ENCODE measurements around the gene SLC13A4. TPM values are rescaled to one million over a fixed set of nuclear protein-coding genes. Genes with fewer than 3 reads are reported as not detected.

SLC13A4 gene
- total RNA-seq, 1 donor = 0.36 TPM

- Histone ChIP-seq H4K20me1 (ENCODE audit: insufficient read depth, low read length) (no peaks in the 10 kb centered on the region), H3K4me2 (ENCODE audit: insufficient read depth, low read length) (peak within 1 kb of the TSS; percentile 75), H3K4me3 (ENCODE audit: insufficient read depth, low read length) (peak within 1 kb of the TSS; percentile 57), H3K27me3 (ENCODE audit: insufficient read depth, low read length) (no peaks in the 10 kb centered on the region), H3K4me1 (ENCODE audit: insufficient read depth, low read length) (peaks cover 49% of the 10 kb centered on the region), H3K79me2 (ENCODE audit: insufficient read depth, low read length) (peaks cover 22% of the 10 kb centered on the region), H3K36me3 (ENCODE audit: insufficient read depth, low read length) (no peaks in the 10 kb centered on the region), H2AFZ (ENCODE audit: low read length) (peak within 1 kb of the TSS; percentile 89), H3K9me3 (ENCODE audit: low read depth, low read length) (no peaks in the 10 kb centered on the region), H3K27ac (ENCODE audit: low read depth, low read length) (peak within 1 kb of the TSS; percentile 79)
- no peak for TF ChIP-seq CTCF (IDR thresholded peaks at IDR 0.05; ENCODE audit: extremely low read depth, low read depth, low read length)
- peak; percentile 89 for DNase-seq (ENCODE audit: insufficient read length, low spot score, missing footprints)
Measured at GRCh38 chr7:135748770-135749169, 20.8 kb upstream of the SLC13A4 start, which contains the start of gene FAM180A. FAM180A (minus strand) TSS chr7:135748813; CDS start chr7:135748580, 233 bp downstream.

GRCh38 chr7:135747366-135747765 lies 19.4 kb upstream of the SLC13A4 start:
- DNase-seq (ENCODE audit: insufficient read length, low spot score, missing footprints) = no peak
- Histone ChIP-seq H3K9me3 (ENCODE audit: low read depth, low read length) (no peaks in the 10 kb centered on the region), H3K79me2 (ENCODE audit: insufficient read depth, low read length) (peaks cover 33% of the 10 kb centered on the region), H3K27ac (ENCODE audit: low read depth, low read length) (peak overlapping the region; percentile 79), H3K36me3 (ENCODE audit: insufficient read depth, low read length) (no peaks in the 10 kb centered on the region), H4K20me1 (ENCODE audit: insufficient read depth, low read length) (no peaks in the 10 kb centered on the region), H3K4me3 (ENCODE audit: insufficient read depth, low read length) (peak overlapping the region; percentile 57), H2AFZ (ENCODE audit: low read length) (peak overlapping the region; percentile 56), H3K27me3 (ENCODE audit: insufficient read depth, low read length) (no peaks in the 10 kb centered on the region), H3K4me1 (ENCODE audit: insufficient read depth, low read length) (peaks cover 61% of the 10 kb centered on the region), H3K4me2 (ENCODE audit: insufficient read depth, low read length) (peak overlapping the region; percentile 75)
- no peak for TF ChIP-seq CTCF (IDR thresholded peaks at IDR 0.05; ENCODE audit: extremely low read depth, low read depth, low read length)

- Histone ChIP-seq H4K20me1 (ENCODE audit: insufficient read depth, low read length) (no peaks in the 10 kb centered on the region), H3K4me1 (ENCODE audit: insufficient read depth, low read length) (peaks cover 68% of the 10 kb centered on the region), H3K4me3 (ENCODE audit: insufficient read depth, low read length) (peak overlapping the region; percentile 6), H3K27ac (ENCODE audit: low read depth, low read length) (peak overlapping the region; percentile 99), H3K9me3 (ENCODE audit: low read depth, low read length) (no peaks in the 10 kb centered on the region), H2AFZ (ENCODE audit: low read length) (peak overlapping the region; percentile 83), H3K79me2 (ENCODE audit: insufficient read depth, low read length) (peaks cover 48% of the 10 kb centered on the region), H3K36me3 (ENCODE audit: insufficient read depth, low read length) (no peaks in the 10 kb centered on the region), H3K27me3 (ENCODE audit: insufficient read depth, low read length) (no peaks in the 10 kb centered on the region), H3K4me2 (ENCODE audit: insufficient read depth, low read length) (peak overlapping the region; percentile 80)
- no peak for TF ChIP-seq CTCF (IDR thresholded peaks at IDR 0.05; ENCODE audit: extremely low read depth, low read depth, low read length)
- no peak for DNase-seq (ENCODE audit: insufficient read length, low spot score, missing footprints)
Measured at GRCh38 chr7:135745703-135746312, 17.8 kb upstream of the SLC13A4 start.

- Histone ChIP-seq H2AFZ (ENCODE audit: low read length) (peak overlapping the region; percentile 32), H3K4me1 (ENCODE audit: insufficient read depth, low read length) (peaks cover 68% of the 10 kb centered on the region), H3K27ac (ENCODE audit: low read depth, low read length) (peak overlapping the region; percentile 99), H3K4me2 (ENCODE audit: insufficient read depth, low read length) (peak overlapping the region; percentile 80), H3K9me3 (ENCODE audit: low read depth, low read length) (no peaks in the 10 kb centered on the region), H3K4me3 (ENCODE audit: insufficient read depth, low read length) (peak overlapping the region; percentile 54), H3K27me3 (ENCODE audit: insufficient read depth, low read length) (no peaks in the 10 kb centered on the region), H3K36me3 (ENCODE audit: insufficient read depth, low read length) (no peaks in the 10 kb centered on the region), H4K20me1 (ENCODE audit: insufficient read depth, low read length) (no peaks in the 10 kb centered on the region), H3K79me2 (ENCODE audit: insufficient read depth, low read length) (peaks cover 55% of the 10 kb centered on the region)
- TF ChIP-seq CTCF (IDR thresholded peaks at IDR 0.05; ENCODE audit: extremely low read depth, low read depth, low read length) = no peak
- DNase-seq (ENCODE audit: insufficient read length, low spot score, missing footprints) = no peak
Measured at GRCh38 chr7:135744938-135745702, 17.1 kb upstream of the SLC13A4 start.
